Ishikawa (cell line): Measurements from ENCODE around the gene BAIAP3.

Source experiments
- CEBPB ChIP-seq: IDR thresholded peaks from 2 replicates; pipeline ENCODE4 v1.6.1; 2012
- CREB1 ChIP-seq: IDR thresholded peaks from 2 replicates; pipeline ENCODE4 v1.6.1; 2012; ENCODE audit warnings: low read depth
- EGR1 ChIP-seq: IDR thresholded peaks from 2 replicates; pipeline ENCODE4 v1.6.1; 2012
- EP300 ChIP-seq: IDR thresholded peaks from 2 replicates; pipeline ENCODE4 v1.6.1; 2012; ENCODE audit warnings: borderline replicate concordance
- FOXM1 ChIP-seq: IDR thresholded peaks from 2 replicates; pipeline ENCODE4 v1.6.1; 2012; ENCODE audit warnings: low read depth, borderline replicate concordance
- NFIC ChIP-seq: IDR thresholded peaks from 2 replicates; pipeline ENCODE4 v1.6.1; 2012
- RAD21 ChIP-seq: IDR thresholded peaks from 2 replicates; pipeline ENCODE4 v1.6.1; 2012; ENCODE audit warnings: low read depth
- TAF1 ChIP-seq: IDR thresholded peaks from 2 replicates; pipeline ENCODE4 v1.6.1; 2012; ENCODE audit warnings: low read depth, mild to moderate bottlenecking
- TCF12 ChIP-seq: IDR thresholded peaks from 2 replicates; pipeline ENCODE4 v1.6.1; 2012; ENCODE audit warnings: low read depth
- TEAD4 ChIP-seq: IDR thresholded peaks from 2 replicates; pipeline ENCODE4 v1.6.1; 2012
- YY1 ChIP-seq: IDR thresholded peaks from 2 replicates; pipeline ENCODE4 v1.6.1; 2012; ENCODE audit warnings: low read depth
- ZBTB7A ChIP-seq: IDR thresholded peaks from 2 replicates; pipeline ENCODE4 v1.6.1; 2012; ENCODE audit warnings: low read depth
- TF ChIP-seq, protein P1 (sequence below): IDR thresholded peaks from 2 replicates; pipeline ENCODE4 v1.6.1; 2012
- TF ChIP-seq, protein P2 (sequence below): IDR thresholded peaks from 2 replicates; pipeline ENCODE4 v1.6.1; 2012
- TF ChIP-seq, protein P3 (sequence below): IDR thresholded peaks from 2 replicates; pipeline ENCODE4 v1.6.1; 2012; ENCODE audit warnings: low read depth, mild to moderate bottlenecking

BAIAP3 gene

DNA sequence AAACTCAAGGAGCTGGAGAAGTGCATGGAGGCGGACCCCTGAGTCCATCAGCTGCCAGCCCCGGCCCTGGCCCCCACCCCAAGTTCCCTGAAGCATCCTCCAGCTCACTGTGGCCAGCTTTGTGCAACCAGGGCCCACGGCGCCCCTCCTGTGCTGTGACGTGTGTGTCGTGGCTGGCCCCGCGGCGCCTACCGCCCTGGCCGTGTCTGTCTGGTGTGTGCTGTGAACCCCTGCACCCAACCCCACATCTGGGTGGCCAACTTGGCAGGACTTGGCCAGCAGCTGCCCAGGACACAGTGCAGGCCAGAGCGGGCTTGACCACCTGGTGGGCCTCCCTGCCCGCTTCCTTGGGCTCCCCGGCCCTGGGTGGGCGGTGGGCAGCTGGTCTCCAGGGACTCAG, 15.0 kb downstream of the BAIAP3 start:
- TF ChIP-seq, protein P1, sequence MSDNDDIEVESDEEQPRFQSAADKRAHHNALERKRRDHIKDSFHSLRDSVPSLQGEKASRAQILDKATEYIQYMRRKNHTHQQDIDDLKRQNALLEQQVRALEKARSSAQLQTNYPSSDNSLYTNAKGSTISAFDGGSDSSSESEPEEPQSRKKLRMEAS, result no peak
- TF ChIP-seq RAD21 (no peak), EP300 (no peak), TAF1 (no peak), TEAD4 (no peak), NFIC (no peak), TCF12 (no peak), EGR1 (no peak), YY1 (no peak), CEBPB (no peak), FOXM1 (no peak)
- TF ChIP-seq, protein P2, sequence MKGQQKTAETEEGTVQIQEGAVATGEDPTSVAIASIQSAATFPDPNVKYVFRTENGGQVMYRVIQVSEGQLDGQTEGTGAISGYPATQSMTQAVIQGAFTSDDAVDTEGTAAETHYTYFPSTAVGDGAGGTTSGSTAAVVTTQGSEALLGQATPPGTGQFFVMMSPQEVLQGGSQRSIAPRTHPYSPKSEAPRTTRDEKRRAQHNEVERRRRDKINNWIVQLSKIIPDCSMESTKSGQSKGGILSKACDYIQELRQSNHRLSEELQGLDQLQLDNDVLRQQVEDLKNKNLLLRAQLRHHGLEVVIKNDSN, result no peak
- TF ChIP-seq, protein P3, sequence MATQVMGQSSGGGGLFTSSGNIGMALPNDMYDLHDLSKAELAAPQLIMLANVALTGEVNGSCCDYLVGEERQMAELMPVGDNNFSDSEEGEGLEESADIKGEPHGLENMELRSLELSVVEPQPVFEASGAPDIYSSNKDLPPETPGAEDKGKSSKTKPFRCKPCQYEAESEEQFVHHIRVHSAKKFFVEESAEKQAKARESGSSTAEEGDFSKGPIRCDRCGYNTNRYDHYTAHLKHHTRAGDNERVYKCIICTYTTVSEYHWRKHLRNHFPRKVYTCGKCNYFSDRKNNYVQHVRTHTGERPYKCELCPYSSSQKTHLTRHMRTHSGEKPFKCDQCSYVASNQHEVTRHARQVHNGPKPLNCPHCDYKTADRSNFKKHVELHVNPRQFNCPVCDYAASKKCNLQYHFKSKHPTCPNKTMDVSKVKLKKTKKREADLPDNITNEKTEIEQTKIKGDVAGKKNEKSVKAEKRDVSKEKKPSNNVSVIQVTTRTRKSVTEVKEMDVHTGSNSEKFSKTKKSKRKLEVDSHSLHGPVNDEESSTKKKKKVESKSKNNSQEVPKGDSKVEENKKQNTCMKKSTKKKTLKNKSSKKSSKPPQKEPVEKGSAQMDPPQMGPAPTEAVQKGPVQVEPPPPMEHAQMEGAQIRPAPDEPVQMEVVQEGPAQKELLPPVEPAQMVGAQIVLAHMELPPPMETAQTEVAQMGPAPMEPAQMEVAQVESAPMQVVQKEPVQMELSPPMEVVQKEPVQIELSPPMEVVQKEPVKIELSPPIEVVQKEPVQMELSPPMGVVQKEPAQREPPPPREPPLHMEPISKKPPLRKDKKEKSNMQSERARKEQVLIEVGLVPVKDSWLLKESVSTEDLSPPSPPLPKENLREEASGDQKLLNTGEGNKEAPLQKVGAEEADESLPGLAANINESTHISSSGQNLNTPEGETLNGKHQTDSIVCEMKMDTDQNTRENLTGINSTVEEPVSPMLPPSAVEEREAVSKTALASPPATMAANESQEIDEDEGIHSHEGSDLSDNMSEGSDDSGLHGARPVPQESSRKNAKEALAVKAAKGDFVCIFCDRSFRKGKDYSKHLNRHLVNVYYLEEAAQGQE, result no peak

DNA sequence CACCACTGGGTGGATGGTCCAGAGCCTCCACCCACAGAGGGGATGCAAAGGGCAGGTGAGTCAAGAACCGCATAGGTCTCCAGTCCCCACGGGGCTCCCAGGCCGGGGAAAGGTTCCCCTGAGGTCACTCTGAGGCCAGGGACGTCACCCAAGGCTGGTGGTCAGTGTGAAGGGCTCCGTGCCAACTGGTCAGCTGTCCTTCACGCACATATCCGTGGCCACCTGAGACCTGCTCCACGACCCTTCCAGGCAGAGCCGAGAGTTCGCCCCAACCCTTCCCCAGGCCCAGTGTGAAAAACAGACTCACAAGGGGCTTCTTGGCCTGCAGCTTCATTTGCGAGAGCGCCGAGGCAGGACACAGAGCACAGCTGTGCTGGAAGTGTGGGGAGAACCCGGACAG, 15.5 kb downstream of the BAIAP3 start:
- TF ChIP-seq EGR1, result no peak

DNA sequence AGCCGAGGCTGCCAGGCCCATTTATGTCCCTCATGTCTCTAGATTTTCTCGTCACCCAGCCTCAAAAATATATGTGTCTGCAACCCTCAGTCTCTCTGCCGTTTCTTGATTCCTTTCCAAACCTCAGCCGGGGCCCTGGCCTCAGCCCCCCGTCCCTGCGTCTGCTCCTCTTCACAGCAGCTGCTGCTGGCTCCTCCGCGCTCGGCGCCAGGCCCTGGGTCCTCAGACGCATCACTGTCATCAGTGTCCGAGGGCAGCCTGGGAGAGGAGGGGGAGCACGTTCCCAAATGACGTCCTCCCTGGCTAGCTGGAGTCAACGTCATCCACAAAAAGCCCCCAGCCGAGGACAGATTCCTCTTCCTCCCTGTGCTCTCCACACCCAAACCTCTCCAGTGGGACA, 15.9 kb downstream of the BAIAP3 start:
- no peak for TF ChIP-seq ZBTB7A
- TF ChIP-seq EGR1, result no peak
- TF ChIP-seq TAF1, result no peak
- TF ChIP-seq YY1, result no peak
- no peak for TF ChIP-seq TEAD4
- no peak for TF ChIP-seq CEBPB
- TF ChIP-seq, protein P1, result no peak
- no peak for TF ChIP-seq CREB1
- TF ChIP-seq EP300, result no peak
- no peak for TF ChIP-seq NFIC
- TF ChIP-seq TCF12, result no peak
- no peak for TF ChIP-seq RAD21
- TF ChIP-seq FOXM1, result no peak
- TF ChIP-seq, protein P3, result no peak

DNA sequence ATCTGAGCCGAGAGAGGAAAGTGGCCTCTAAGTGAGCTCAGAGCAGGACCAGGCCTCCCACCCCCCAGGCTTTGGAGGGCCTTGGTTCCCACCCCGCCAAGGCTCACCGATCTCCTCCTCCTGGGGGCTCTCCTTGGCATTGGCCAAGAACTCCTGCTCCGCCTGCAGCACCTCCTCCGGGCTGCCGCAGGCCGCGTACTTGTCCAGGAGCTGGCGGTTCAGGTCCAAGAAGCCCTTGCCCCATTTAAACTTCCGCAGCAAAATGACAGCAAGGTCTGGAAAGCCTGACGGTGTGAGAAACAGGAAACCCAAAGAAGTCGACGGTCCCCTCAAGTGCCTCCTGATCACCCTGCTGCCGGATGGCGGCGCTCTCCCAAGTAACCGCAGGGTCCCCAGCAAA, 16.5 kb downstream of the BAIAP3 start:
- TF ChIP-seq, protein P1, result no peak
- TF ChIP-seq ZBTB7A (no peak), TEAD4 (no peak), RAD21 (no peak), EP300 (no peak), TCF12 (no peak), TAF1 (no peak), YY1 (no peak), CEBPB (no peak), NFIC (no peak), EGR1 (no peak), CREB1 (no peak), FOXM1 (no peak)
- TF ChIP-seq, protein P2, result no peak
- TF ChIP-seq, protein P3, result no peak

DNA sequence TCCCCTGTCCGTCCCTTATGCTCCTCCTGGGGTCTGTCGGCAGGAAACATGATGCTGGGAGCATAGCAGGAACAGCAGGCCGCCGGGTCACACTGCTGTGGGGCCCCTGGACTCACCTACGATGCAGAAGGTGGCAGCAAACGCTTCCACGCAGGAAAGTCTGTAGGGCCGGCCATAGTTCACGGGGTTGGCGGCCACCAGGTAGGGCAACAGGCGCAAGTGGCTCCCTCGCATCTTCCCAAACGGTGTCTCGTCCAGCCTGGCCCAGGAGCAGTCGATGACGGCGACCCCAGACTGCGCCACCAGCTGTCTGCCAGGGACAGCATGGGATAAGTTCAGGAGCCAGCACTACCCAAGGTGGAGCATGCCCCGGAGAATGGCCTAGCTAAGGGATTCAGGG, 17.2 kb downstream of the BAIAP3 start:
- TF ChIP-seq TAF1, result no peak
- no peak for TF ChIP-seq CEBPB
- no peak for TF ChIP-seq ZBTB7A
- TF ChIP-seq NFIC, result no peak
- TF ChIP-seq, protein P3, result no peak
- no peak for TF ChIP-seq TCF12
- no peak for TF ChIP-seq TEAD4
- TF ChIP-seq EP300, result no peak
- no peak for TF ChIP-seq EGR1
- TF ChIP-seq CREB1, result no peak
- no peak for TF ChIP-seq FOXM1
- no peak for TF ChIP-seq YY1
- TF ChIP-seq, protein P1, result no peak
- TF ChIP-seq, protein P2, result no peak
